Naive thymus-derived CD4-positive, alpha-beta T cell (primary cell): Measurements from ENCODE around the gene VARS1. TPM values are rescaled to one million over a fixed set of nuclear protein-coding genes. Genes with fewer than 3 reads are reported as not detected.
A peak's percentile ranks its signal among the peaks of the same experiment; 100 is the strongest.
"Not testable (repeated sequence)": the region's sequence is repeated elsewhere in the genome, so short reads cannot be mapped to it uniquely, and the experiment has no call there.

Experiments used
- ATAC-seq: fragments of 150-1000 bp; cut with Tn5 transposase; 2 replicates; pipeline ENCODE4 v1.10.0; 2021; ENCODE audit warnings: mild to moderate bottlenecking, moderate library complexity
- CTCF ChIA-PET: fragments of 350-600 bp; sonication (Branson Sonifier 250); formaldehyde crosslinking; loops from one replicate; lab custom pipeline; 2021; ENCODE audit warnings: antibody characterized with exemption; lab: Charles Lee
- POLR2A ChIA-PET: fragments of 350-600 bp; sonication (Branson Sonifier 250); formaldehyde crosslinking; loops from one replicate; lab custom pipeline; 2021; ENCODE audit warnings: antibody characterized with exemption, inconsistent platforms; lab: Charles Lee
- DNase-seq, 9 donors: peaks; one replicate each; pipeline versions ENCODE4 v3.0.0 to v3.0.0-alpha.2; 2020 to 2022; ENCODE audit warnings: mixed read lengths in 1 of 9
- H3K27ac ChIP-seq: one replicate; pipeline ENCODE4 v1.7.0; 2013; ENCODE audit warnings: mild to moderate bottlenecking, low read depth, low read length, moderate library complexity
- H3K27me3 ChIP-seq, 2 donors: one replicate each; pipeline ENCODE4 v1.7.0; 2013; ENCODE audit warnings: low read length in 2 of 2, mild to moderate bottlenecking in 2 of 2, moderate library complexity in 2 of 2; ENCODE audit not compliant: control insufficient read depth in 2 of 2, insufficient read depth in 2 of 2
- H3K36me3 ChIP-seq, 3 experiments: 1 replicate in 2 of 3; 2 replicates in 1 of 3; pipeline ENCODE4 v1.7.0; 2013; ENCODE audit warnings: low read length in 3 of 3, mild to moderate bottlenecking in 3 of 3, moderate library complexity in 1 of 3; ENCODE audit not compliant: insufficient read depth in 3 of 3, control insufficient read depth in 2 of 3
- H3K4me1 ChIP-seq, 2 donors: one replicate each; pipeline ENCODE4 v1.7.0; 2013; ENCODE audit warnings: low read length in 2 of 2, mild to moderate bottlenecking in 2 of 2, moderate library complexity in 1 of 2; ENCODE audit not compliant: control insufficient read depth in 2 of 2, insufficient read depth in 2 of 2
- H3K4me3 ChIP-seq: 2 replicates; pipeline ENCODE4 v1.7.0; 2013; ENCODE audit warnings: mild to moderate bottlenecking, low read length
- H3K9me3 ChIP-seq, 3 experiments: 1 replicate in 2 of 3; 2 replicates in 1 of 3; pipeline ENCODE4 v1.7.0; 2013; ENCODE audit warnings: low read length in 3 of 3; ENCODE audit not compliant: control insufficient read depth in 2 of 3
- H3K27ac Mint-ChIP-seq, 9 donors: one replicate each; pipeline ENCODE4 v1.8.0; 2020 to 2022; ENCODE audit warnings: mixed read lengths in 9 of 9, mild to moderate bottlenecking in 8 of 9, moderate library complexity in 5 of 9, inconsistent platforms in 2 of 9
- H3K27me3 Mint-ChIP-seq, 5 donors: one replicate each; pipeline ENCODE4 v1.8.0; 2021 to 2022; ENCODE audit warnings: mixed read lengths in 5 of 5, mild to moderate bottlenecking in 1 of 5
- H3K36me3 Mint-ChIP-seq, 5 donors: one replicate each; pipeline ENCODE4 v1.8.0; 2020 to 2022; ENCODE audit warnings: mixed read lengths in 5 of 5, mild to moderate bottlenecking in 3 of 5, inconsistent platforms in 1 of 5
- H3K4me1 Mint-ChIP-seq, 7 donors: one replicate each; pipeline ENCODE4 v1.8.0; 2020 to 2022; ENCODE audit warnings: mixed read lengths in 7 of 7, mild to moderate bottlenecking in 3 of 7, inconsistent platforms in 1 of 7
- H3K4me3 Mint-ChIP-seq, 10 donors: one replicate each; pipeline ENCODE4 v1.8.0; 2020 to 2022; ENCODE audit warnings: mild to moderate bottlenecking in 10 of 10, mixed read lengths in 10 of 10, moderate library complexity in 6 of 10, inconsistent platforms in 2 of 10
- H3K9me3 Mint-ChIP-seq, 11 donors: one replicate each; pipeline ENCODE4 v1.8.0; 2020 to 2022; ENCODE audit warnings: mixed read lengths in 11 of 11, mild to moderate bottlenecking in 4 of 11, inconsistent platforms in 1 of 11, moderate library complexity in 1 of 11
- intact Hi-C, 2 donors: fragments of 100-400 bp; cut with micrococcal nuclease; formaldehyde crosslinking; loops; one replicate each; pipeline ENCODE4 v1.15.1; 2023
- polyA plus RNA-seq, 2 donors: library from polyadenylated mRNA; unstranded; fragments of 300-500 nt; fragmentation: Illumina TruSeq; gene quantifications; one replicate each; pipeline ENCODE4 v1.2.3, GENCODE V29; 2021
- total RNA-seq, 6 experiments: library from RNA in 5 of 6; stranded (reverse) in 5 of 6; gene quantifications; 1 replicate in 5 of 6; 2 replicates in 1 of 6; pipeline ENCODE4 v1.2.3 and lab custom pipeline; 2021 to 2026

Gene VARS1
- total RNA-seq (10 to 100 TPM; 34.3 to 84.2 (median 53.2) TPM), polyA plus RNA-seq (10 to 100 TPM; 32.2 to 44.8 TPM), total RNA-seq (lab: John Stamatoyannopoulos, UW) (37.4 reads per million, percentile 65 among the genes with 10 or more reads in this experiment)

- DNase-seq (peak; percentile 75 to 92 (median 85)), ATAC-seq (peak; percentile 96)
- Mint-ChIP-seq H3K36me3 (peaks cover 0 to 11% (median 5%) of the 10 kb centered on the region in 5 donors), H3K9me3 (no peaks in the 10 kb centered on the region), H3K27me3 (no peaks in the 10 kb centered on the region), H3K4me3 (peak within 1 kb of the TSS; percentile 85 to 99 (median 96)), H3K27ac (peak within 1 kb of the TSS; percentile 80 to 99 (median 98)), H3K4me1 (peaks cover 12 to 55% (median 36%) of the 10 kb centered on the region in 7 donors)
- peak within 1 kb of the TSS; percentile 93 for H3K27ac ChIP-seq
- peak within 1 kb of the TSS; percentile 76 for H3K4me3 ChIP-seq
- peaks cover 0 to 9% (median 0%) of the 10 kb centered on the region in 3 experiments for H3K36me3 ChIP-seq
- intact Hi-C loops: loop anchor here (1.0 to 5.0 kb wide), 14 partner anchors 11 to 175 kb away; partner anchors contain the start of genes HSPA1A (in 2 of the 2), HSPA1L (in 2 of the 2), ABHD16A (in 1 of the 2) and CSNK2B (in 1 of the 2)
- CTCF ChIA-PET: interaction anchor here (0.7 to 2.5 kb wide), 8 partner anchors 11 to 67 kb away, joined by 3 to 13 read pairs (median 6); partner anchors contain the start of genes DDAH2 and LSM2
- POLR2A ChIA-PET: interaction anchor here (0.6 to 2.3 kb wide), 18 partner anchors 9 to 379 kb away, joined by 3 to 30 read pairs (median 4); partner anchors contain the start of genes BAG6, DXO, HSPA1A and HSPA1B
- no peaks in the 10 kb centered on the region for H3K27me3 ChIP-seq
- H3K9me3 ChIP-seq: no peaks in the 10 kb centered on the region
- peaks cover 24 to 32% of the 10 kb centered on the region in 2 donors for H3K4me1 ChIP-seq
Measured at GRCh38 chr6:31795616-31796298, at the start of gene VARS1. Gene VARS1, minus strand, starts transcription at chr6:31795752. Its CDS starts 535 bp downstream, at chr6:31795217.

- Histone ChIP-seq H3K27me3 (no peaks in the 10 kb centered on the region), H3K9me3 (no peaks in the 10 kb centered on the region), H3K36me3 (peaks cover 0 to 19% (median 0%) of the 10 kb centered on the region in 3 experiments), H3K27ac (no peak overlapping the region), H3K4me1 (no peaks in the 10 kb centered on the region), H3K4me3 (no peak overlapping the region)
- DNase-seq (no peak), ATAC-seq (no peak)
- no peaks in the 10 kb centered on the region for H3K9me3 Mint-ChIP-seq
- H3K27ac Mint-ChIP-seq: peak overlapping the region in 3 of 9 donors; percentile 14 to 54 (median 37)
- POLR2A ChIA-PET: interaction anchor here (0.7 kb wide), 1 partner anchor 9 kb away, joined by 4 read pairs; no protein-coding TSS in a partner anchor
- no peak overlapping the region for H3K4me3 Mint-ChIP-seq
- peaks cover 0 to 7% (median 1%) of the 10 kb centered on the region in 7 donors for H3K4me1 Mint-ChIP-seq
- H3K36me3 Mint-ChIP-seq: peaks cover 0 to 16% (median 6%) of the 10 kb centered on the region in 5 donors
- CTCF ChIA-PET: interaction anchor here (0.6 kb wide), 1 partner anchor 501 kb away, joined by 3 read pairs; no protein-coding TSS in a partner anchor
- intact Hi-C loops: no loop called here
- no peaks in the 10 kb centered on the region for H3K27me3 Mint-ChIP-seq
Measured at GRCh38 chr6:31844507-31844906, 49.0 kb upstream of the VARS1 start.

GRCh38 chr6:31842053-31842452 is 46.5 kb upstream of the VARS1 start:
- ChIA-PET CTCF (no interaction called here), POLR2A (interaction anchor here (1.2 kb wide), 1 partner anchor 9 kb away, joined by 3 read pairs; no protein-coding TSS in a partner anchor)
- H3K36me3 ChIP-seq: peaks cover 0 to 43% (median 14%) of the 10 kb centered on the region in 3 experiments
- Mint-ChIP-seq H3K9me3 (no peaks in the 10 kb centered on the region), H3K4me1 (peaks cover 14 to 20% (median 18%) of the 10 kb centered on the region in 7 donors), H3K36me3 (peaks cover 0 to 29% (median 17%) of the 10 kb centered on the region in 5 donors), H3K27me3 (no peaks in the 10 kb centered on the region), H3K4me3 (no peak overlapping the region), H3K27ac (peak overlapping the region in 2 of 9 donors; percentile 29 to 52)
- no peaks in the 10 kb centered on the region for H3K9me3 ChIP-seq
- no peak for DNase-seq
- H3K4me3 ChIP-seq: no peak overlapping the region
- no peaks in the 10 kb centered on the region for H3K27me3 ChIP-seq
- peaks cover 17 to 22% of the 10 kb centered on the region in 2 donors for H3K4me1 ChIP-seq
- intact Hi-C loops: no loop called here
- no peak overlapping the region for H3K27ac ChIP-seq
- ATAC-seq: no peak

- Histone ChIP-seq H3K36me3 (peaks cover 0 to 50% (median 14%) of the 10 kb centered on the region in 3 experiments), H3K4me1 (peaks cover 30 to 34% of the 10 kb centered on the region in 2 donors)
- ChIA-PET POLR2A (interaction anchor here (0.6 to 2.1 kb wide), 6 partner anchors 9 to 179 kb away, joined by 3 to 12 read pairs (median 3); partner anchors contain the start of gene NEU1), CTCF (interaction anchor here (1.6 to 2.1 kb wide), 2 partner anchors 188 to 241 kb away, joined by 3 to 8 read pairs; no protein-coding TSS in a partner anchor)
- H3K9me3 Mint-ChIP-seq, DNase-seq, H3K9me3 ChIP-seq, H3K27ac ChIP-seq, H3K27me3 ChIP-seq, ATAC-seq, H3K27me3 Mint-ChIP-seq, H3K4me3 ChIP-seq: not testable (repeated sequence)
- Mint-ChIP-seq H3K4me1 (peaks cover 26 to 40% (median 34%) of the 10 kb centered on the region in 7 donors), H3K36me3 (peaks cover 3 to 39% (median 24%) of the 10 kb centered on the region in 5 donors), H3K27ac (peak overlapping the region in 3 of 9 donors; percentile 2 to 52 (median 13)), H3K4me3 (peak overlapping the region in 2 of 10 donors; percentile 26 to 37)
- intact Hi-C loops: loop anchor here (5.0 to 10.0 kb wide), 4 partner anchors 118 to 1015 kb away; partner anchors contain the start of genes MICA (in 1 of the 2), MICB (in 1 of the 2), NELFE (in 1 of the 2) and PSMB9 (in 1 of the 2)
Measured at GRCh38 chr6:31839779-31840126, 44.2 kb upstream of the VARS1 start.

- Histone ChIP-seq H3K4me3 (no peak overlapping the region), H3K4me1 (peaks cover 30 to 34% of the 10 kb centered on the region in 2 donors), H3K36me3 (peaks cover 0 to 53% (median 14%) of the 10 kb centered on the region in 3 experiments), H3K9me3 (no peaks in the 10 kb centered on the region), H3K27me3 (no peaks in the 10 kb centered on the region), H3K27ac (peak overlapping the region; percentile 25)
- Mint-ChIP-seq H3K4me3 (peak overlapping the region in 9 of 10 donors; percentile 0 to 58 (median 27)), H3K36me3 (peaks cover 3 to 40% (median 24%) of the 10 kb centered on the region in 5 donors), H3K4me1 (peaks cover 26 to 47% (median 38%) of the 10 kb centered on the region in 7 donors), H3K9me3 (no peaks in the 10 kb centered on the region), H3K27me3 (no peaks in the 10 kb centered on the region), H3K27ac (peak overlapping the region in 6 of 9 donors; percentile 13 to 78 (median 56))
- ChIA-PET CTCF (interaction anchor here (1.6 to 2.1 kb wide), 2 partner anchors 187 to 240 kb away, joined by 3 to 8 read pairs; no protein-coding TSS in a partner anchor), POLR2A (interaction anchor here (0.6 to 2.1 kb wide), 9 partner anchors 9 to 1342 kb away, joined by 3 to 12 read pairs (median 3); partner anchors contain the start of genes BAG6, NELFE, NEU1 and SKIC2)
- intact Hi-C loops: loop anchor here (5.0 to 10.0 kb wide), 4 partner anchors 118 to 1016 kb away; partner anchors contain the start of genes MICA (in 1 of the 2), MICB (in 1 of the 2), NELFE (in 1 of the 2) and PSMB9 (in 1 of the 2)
- ATAC-seq (no peak), DNase-seq (no peak)
Measured at GRCh38 chr6:31838968-31839367, 43.4 kb upstream of the VARS1 start.
